Endothelial cell of umbilical vein (primary cell): ENCODE results near the gene PI4KA.

Source experiments
- JUN ChIP-seq: IDR thresholded peaks from 2 replicates; pipeline ENCODE4 v1.6.1; 2011; ENCODE audit warnings: borderline replicate concordance, low read depth; ENCODE audit not compliant: insufficient read length, insufficient read depth
- MYC ChIP-seq: IDR thresholded peaks from one replicate; pipeline ENCODE4 v1.6.1; 2011; ENCODE audit warnings: mild to moderate bottlenecking, low read depth, low read length
- TF ChIP-seq, protein P1 (sequence below), 2 donors: IDR thresholded peaks; 1 replicate in 1 of 2; 2 replicates in 1 of 2; pipeline ENCODE4 v1.5.1; 2011; ENCODE audit warnings: low read length in 2 of 2, mild to moderate bottlenecking in 2 of 2, moderate library complexity in 2 of 2, control low read depth in 1 of 2, inconsistent platforms in 1 of 2, low read depth in 1 of 2; ENCODE audit not compliant: insufficient read depth in 1 of 2; ENCODE audit errors: extremely low read depth in 1 of 2

- TF ChIP-seq, protein P1, sequence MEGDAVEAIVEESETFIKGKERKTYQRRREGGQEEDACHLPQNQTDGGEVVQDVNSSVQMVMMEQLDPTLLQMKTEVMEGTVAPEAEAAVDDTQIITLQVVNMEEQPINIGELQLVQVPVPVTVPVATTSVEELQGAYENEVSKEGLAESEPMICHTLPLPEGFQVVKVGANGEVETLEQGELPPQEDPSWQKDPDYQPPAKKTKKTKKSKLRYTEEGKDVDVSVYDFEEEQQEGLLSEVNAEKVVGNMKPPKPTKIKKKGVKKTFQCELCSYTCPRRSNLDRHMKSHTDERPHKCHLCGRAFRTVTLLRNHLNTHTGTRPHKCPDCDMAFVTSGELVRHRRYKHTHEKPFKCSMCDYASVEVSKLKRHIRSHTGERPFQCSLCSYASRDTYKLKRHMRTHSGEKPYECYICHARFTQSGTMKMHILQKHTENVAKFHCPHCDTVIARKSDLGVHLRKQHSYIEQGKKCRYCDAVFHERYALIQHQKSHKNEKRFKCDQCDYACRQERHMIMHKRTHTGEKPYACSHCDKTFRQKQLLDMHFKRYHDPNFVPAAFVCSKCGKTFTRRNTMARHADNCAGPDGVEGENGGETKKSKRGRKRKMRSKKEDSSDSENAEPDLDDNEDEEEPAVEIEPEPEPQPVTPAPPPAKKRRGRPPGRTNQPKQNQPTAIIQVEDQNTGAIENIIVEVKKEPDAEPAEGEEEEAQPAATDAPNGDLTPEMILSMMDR (IDR thresholded peaks at IDR 0.05; ENCODE audit: extremely low read depth in 1 of 2, insufficient read depth in 1 of 2, low read depth in 1 of 2, low read length in 2 of 2) = no peak
- no peak for TF ChIP-seq JUN
- TF ChIP-seq MYC = no peak
These were observed 97.1 kb downstream of the PI4KA start for GRCh38 chr22:20761536-20761935.
